Mucosa of descending colon (tissue), 3 donors: Measurements from ENCODE around the gene COL17A1. TPM values are rescaled to one million over a fixed set of nuclear protein-coding genes. Genes with fewer than 3 reads are reported as not detected.

ENCODE experiments used
- ATAC-seq: fragments of 200-7000 bp; cut with Tn5 transposase; one replicate; pipeline ENCODE4 v1.9.1; 2020; ENCODE audit warnings: mild to moderate bottlenecking, moderate library complexity
- DNase-seq, 3 donors: peaks; one replicate each; pipeline ENCODE4 v3.0.0-alpha.2; 2020
- H3K36me3 ChIP-seq: fragments of 200-600 bp; one replicate; pipeline ENCODE4 v1.8.0; 2021; ENCODE audit warnings: low read depth, mild to moderate bottlenecking
- H3K4me1 ChIP-seq: fragments of 200-600 bp; one replicate; pipeline ENCODE4 v1.8.0; 2021; ENCODE audit warnings: low read depth, mild to moderate bottlenecking
- H3K4me3 ChIP-seq: fragments of 200-600 bp; one replicate; pipeline ENCODE4 v1.8.0; 2021; ENCODE audit warnings: mild to moderate bottlenecking
- H3K9me3 ChIP-seq: fragments of 200-600 bp; one replicate; pipeline ENCODE4 v1.8.0; 2021; ENCODE audit warnings: mild to moderate bottlenecking
- intact Hi-C, 2 donors: fragments of 100-400 bp; cut with DNase I in 1 of 2; cut with micrococcal nuclease in 1 of 2; formaldehyde crosslinking; loops; one replicate each; pipeline versions ENCODE4 v1.11.0 to v1.11.1; 2022; cut with DNase I, micrococcal nuclease
- total RNA-seq, 3 donors: library from RNA; stranded (reverse); fragmentation: NEBNext Ultra II Directional in 2 of 3; extraction: Animal tissue kit (Norgen Biotek cat#: 25700) in 2 of 3; gene quantifications; one replicate each; pipeline versions ENCODE4 v1.2.1 to v1.2.4, GENCODE V29; 2021 to 2023
- TF ChIP-seq, protein P1 (sequence below): fragments of 200-600 bp; IDR thresholded peaks from one replicate; pipeline ENCODE4 v1.8.0; 2022; ENCODE audit warnings: antibody characterized with exemption, mild to moderate bottlenecking
- donor health status: DM: no; HTN: no; CAD: no; lungs with moderate emphysema.
- donor health status: DM: no; HTN: no; CAD: no.
- donor health status: DM: no; HTN: yes; CAD: no.

Gene COL17A1
- total RNA-seq, 3 donors from 2014 or later: 95.1 to 284 (median 119) TPM

DNA sequence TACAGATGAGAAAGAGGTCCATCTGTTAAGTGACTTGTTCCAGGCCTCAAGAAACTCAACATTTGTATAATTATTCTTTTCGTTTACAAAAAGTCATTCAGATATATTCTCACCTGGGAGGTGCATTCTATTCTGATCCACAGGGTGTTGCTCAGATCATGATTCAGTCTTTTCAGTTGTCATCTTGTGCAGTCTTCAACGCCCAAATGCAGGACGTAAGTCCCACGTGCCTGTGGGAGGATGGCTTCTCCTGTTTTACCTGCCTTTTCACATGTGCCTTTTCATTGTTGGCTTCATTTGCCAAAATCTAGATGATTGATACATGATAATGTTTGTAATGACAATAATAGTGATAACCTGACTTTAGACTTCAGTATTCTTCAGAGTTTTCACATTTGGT lies 72.2 kb downstream of the COL17A1 start:
- ATAC-seq: no peak
- no peaks in the 10 kb centered on the region for H3K4me1 ChIP-seq
- intact Hi-C loops: no loop called here
- H3K36me3 ChIP-seq: no peaks in the 10 kb centered on the region
- DNase-seq: no peak
- H3K9me3 ChIP-seq: no peaks in the 10 kb centered on the region
- H3K4me3 ChIP-seq: no peak overlapping the region
- TF ChIP-seq, protein P1, sequence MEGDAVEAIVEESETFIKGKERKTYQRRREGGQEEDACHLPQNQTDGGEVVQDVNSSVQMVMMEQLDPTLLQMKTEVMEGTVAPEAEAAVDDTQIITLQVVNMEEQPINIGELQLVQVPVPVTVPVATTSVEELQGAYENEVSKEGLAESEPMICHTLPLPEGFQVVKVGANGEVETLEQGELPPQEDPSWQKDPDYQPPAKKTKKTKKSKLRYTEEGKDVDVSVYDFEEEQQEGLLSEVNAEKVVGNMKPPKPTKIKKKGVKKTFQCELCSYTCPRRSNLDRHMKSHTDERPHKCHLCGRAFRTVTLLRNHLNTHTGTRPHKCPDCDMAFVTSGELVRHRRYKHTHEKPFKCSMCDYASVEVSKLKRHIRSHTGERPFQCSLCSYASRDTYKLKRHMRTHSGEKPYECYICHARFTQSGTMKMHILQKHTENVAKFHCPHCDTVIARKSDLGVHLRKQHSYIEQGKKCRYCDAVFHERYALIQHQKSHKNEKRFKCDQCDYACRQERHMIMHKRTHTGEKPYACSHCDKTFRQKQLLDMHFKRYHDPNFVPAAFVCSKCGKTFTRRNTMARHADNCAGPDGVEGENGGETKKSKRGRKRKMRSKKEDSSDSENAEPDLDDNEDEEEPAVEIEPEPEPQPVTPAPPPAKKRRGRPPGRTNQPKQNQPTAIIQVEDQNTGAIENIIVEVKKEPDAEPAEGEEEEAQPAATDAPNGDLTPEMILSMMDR: no peak

DNA sequence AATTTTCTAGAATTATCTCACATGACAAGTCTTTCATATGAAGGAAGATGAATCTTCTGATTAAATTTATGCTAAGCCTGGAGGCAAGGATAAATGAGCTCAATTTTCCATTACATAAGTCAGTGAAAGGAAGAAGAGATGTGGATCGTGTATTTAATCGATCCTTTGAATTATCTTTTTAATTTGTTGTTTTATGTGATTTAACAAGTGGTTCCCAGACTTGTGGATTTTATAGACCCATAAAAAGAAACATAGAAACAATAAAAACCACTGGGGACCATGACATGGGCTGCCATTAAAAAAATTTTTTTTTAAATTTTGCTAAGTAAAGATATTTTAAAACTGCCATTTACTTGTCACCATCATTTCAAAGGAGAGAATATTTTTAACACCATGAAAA lies 73.8 kb downstream of the COL17A1 start:
- Histone ChIP-seq H3K9me3 (no peaks in the 10 kb centered on the region), H3K4me3 (no peak overlapping the region), H3K36me3 (no peaks in the 10 kb centered on the region), H3K4me1 (no peaks in the 10 kb centered on the region)
- DNase-seq (no peak), ATAC-seq (no peak)
- intact Hi-C loops: no loop called here
- TF ChIP-seq, protein P1: no peak

DNA sequence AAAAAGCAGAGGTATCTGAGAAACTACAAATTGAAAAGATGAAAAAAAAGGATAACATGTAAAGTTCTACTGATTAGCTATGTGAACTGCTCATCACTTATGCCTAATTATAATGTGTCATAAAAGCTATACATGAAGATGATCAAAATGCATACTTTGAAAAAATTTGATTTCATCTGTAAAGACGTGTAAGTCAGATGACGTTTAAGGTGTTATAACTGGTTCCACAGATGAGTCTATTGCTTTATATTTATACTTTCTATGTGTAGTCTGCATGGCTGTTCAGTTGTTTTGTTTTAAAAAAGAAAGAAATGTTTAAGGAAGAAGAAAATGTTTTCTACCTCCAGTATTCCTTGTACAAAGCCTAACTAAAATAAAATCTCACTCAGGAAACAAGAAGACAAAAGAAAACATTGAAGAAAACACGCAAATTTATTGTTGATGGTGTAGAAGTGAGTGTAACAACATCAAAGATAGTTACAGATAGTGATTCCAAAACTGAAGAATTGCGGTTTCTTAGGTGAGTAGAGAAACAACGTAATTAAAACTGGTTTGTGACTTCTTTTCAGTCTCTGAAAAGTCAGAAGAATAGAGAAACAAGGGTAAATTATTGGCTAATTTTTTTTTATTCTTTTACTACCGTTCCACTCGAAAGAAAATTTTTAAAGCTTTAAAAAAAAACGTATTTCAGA lies 80.4 kb downstream of the COL17A1 start:
- Histone ChIP-seq H3K4me3 (no peak overlapping the region), H3K36me3 (no peaks in the 10 kb centered on the region), H3K9me3 (no peaks in the 10 kb centered on the region), H3K4me1 (no peaks in the 10 kb centered on the region)
- intact Hi-C loops: no loop called here
- DNase-seq (no peak), ATAC-seq (no peak)
- TF ChIP-seq, protein P1: no peak

DNA sequence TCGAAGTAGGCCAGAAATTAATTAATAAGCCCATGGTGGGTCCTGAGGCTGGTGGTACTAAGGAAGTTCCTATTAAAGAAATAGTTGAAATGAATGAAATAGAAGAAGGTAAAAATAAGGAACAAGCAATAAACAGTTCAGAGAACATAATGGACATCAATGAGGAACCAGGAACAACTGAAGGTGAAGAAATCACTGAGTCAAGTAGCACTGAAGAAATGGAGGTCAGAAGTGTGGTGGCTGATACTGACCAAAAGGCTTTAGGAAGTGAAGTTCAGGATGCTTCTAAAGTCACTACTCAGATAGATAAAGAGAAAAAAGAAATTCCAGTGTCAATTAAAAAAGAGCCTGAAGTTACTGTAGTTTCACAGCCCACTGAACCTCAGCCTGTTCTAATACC lies 82.8 kb downstream of the COL17A1 start:
- Histone ChIP-seq H3K36me3 (no peaks in the 10 kb centered on the region), H3K4me3 (no peak overlapping the region), H3K9me3 (no peaks in the 10 kb centered on the region), H3K4me1 (no peaks in the 10 kb centered on the region)
- intact Hi-C loops: no loop called here
- DNase-seq (no peak), ATAC-seq (no peak)
- TF ChIP-seq, protein P1: no peak

DNA sequence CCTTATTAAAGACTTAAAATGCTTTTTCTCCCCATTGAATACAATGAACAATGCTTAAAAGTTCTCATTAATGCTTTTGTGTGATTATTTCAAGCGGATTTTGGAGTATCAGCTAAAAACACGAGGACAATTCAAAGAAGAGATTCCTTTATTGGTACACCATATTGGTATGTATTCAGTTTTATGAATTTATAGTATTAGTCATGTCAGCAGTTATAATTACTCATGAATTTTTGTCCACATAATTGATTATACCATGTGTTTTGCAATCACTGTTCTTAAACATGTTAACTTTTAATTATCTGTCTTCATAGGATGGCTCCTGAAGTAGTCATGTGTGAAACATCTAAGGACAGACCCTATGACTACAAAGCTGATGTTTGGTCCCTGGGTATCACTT lies 86.9 kb downstream of the COL17A1 start:
- H3K36me3 ChIP-seq: no peaks in the 10 kb centered on the region
- intact Hi-C loops: no loop called here

More for the DNA sequence above, 86.9 kb downstream of the COL17A1 start:
- Histone ChIP-seq H3K4me1 (no peaks in the 10 kb centered on the region), H3K4me3 (no peak overlapping the region), H3K9me3 (no peaks in the 10 kb centered on the region)
- ATAC-seq: no peak
- DNase-seq: no peak
- TF ChIP-seq, protein P1: no peak
